Keratinocyte (primary cell): ENCODE measurements around the gene USP20. TPM values are rescaled to one million over a fixed set of nuclear protein-coding genes. Genes with fewer than 3 reads are reported as not detected.

Experiments
- DNase-seq: peaks from one replicate; pipeline ENCODE4 v3.0.0-alpha.2; 2011; ENCODE audit warnings: low read depth, missing footprints, low spot score
- FAIRE-seq: peaks from 2 replicates; lab custom pipeline; 2011; peaks lifted over from hg19 to GRCh38; lab: Jason Lieb, UNC
- H2AFZ ChIP-seq: 2 replicates; pipeline ENCODE4 v1.6.0; 2012; ENCODE audit warnings: low read length, control low read depth, inconsistent platforms; ENCODE audit not compliant: control insufficient read depth
- H3K27ac ChIP-seq: 2 replicates; pipeline ENCODE4 v1.5.1; 2011; ENCODE audit warnings: low read length; ENCODE audit not compliant: control insufficient read depth, insufficient read depth
- H3K27me3 ChIP-seq: 3 replicates; pipeline ENCODE4 v1.6.0; 2011; ENCODE audit warnings: low read length; ENCODE audit not compliant: control insufficient read depth, insufficient read depth; ENCODE audit errors: extremely low read depth
- H3K36me3 ChIP-seq, 2 experiments: 2 replicates in 1 of 2; 3 replicates in 1 of 2; pipeline ENCODE4 v1.5.1; 2011; ENCODE audit warnings: low read length in 2 of 2, mild to moderate bottlenecking in 1 of 2; ENCODE audit not compliant: control insufficient read depth in 2 of 2, insufficient read depth in 2 of 2; ENCODE audit errors: extremely low read depth in 1 of 2
- H3K4me1 ChIP-seq: 3 replicates; pipeline ENCODE4 v1.5.1; 2011; ENCODE audit warnings: low read length; ENCODE audit not compliant: control insufficient read depth, insufficient read depth; ENCODE audit errors: extremely low read depth
- H3K4me2 ChIP-seq: 3 replicates; pipeline ENCODE4 v1.6.0; 2011; ENCODE audit warnings: low read depth, low read length; ENCODE audit not compliant: control insufficient read depth, insufficient read depth; ENCODE audit errors: extremely low read depth
- H3K4me3 ChIP-seq, 3 experiments: fragments of 200-600 bp in 1 of 3; sonication (generic) in 1 of 3; 2 replicates in 2 of 3; 3 replicates in 1 of 3; pipeline ENCODE4 v1.5.1; 2011 to 2016; ENCODE audit warnings: low read length in 3 of 3, mild to moderate bottlenecking in 3 of 3, control low read depth in 2 of 3, inconsistent platforms in 1 of 3, low read depth in 1 of 3, mixed read lengths in 1 of 3, mixed run types in 1 of 3, moderate library complexity in 1 of 3; ENCODE audit not compliant: control insufficient read depth in 2 of 3, insufficient read depth in 2 of 3; ENCODE audit errors: extremely low read depth in 1 of 3
- H3K79me2 ChIP-seq: 2 replicates; pipeline ENCODE4 v1.6.0; 2012; ENCODE audit warnings: low read length; ENCODE audit not compliant: control insufficient read depth, insufficient read depth
- H3K9ac ChIP-seq: 3 replicates; pipeline ENCODE4 v1.6.0; 2011; ENCODE audit warnings: low read length; ENCODE audit not compliant: control insufficient read depth, insufficient read depth; ENCODE audit errors: extremely low read depth
- H3K9me1 ChIP-seq: 3 replicates; pipeline ENCODE4 v1.6.0; 2011; ENCODE audit warnings: low read length; ENCODE audit not compliant: control insufficient read depth, insufficient read depth; ENCODE audit errors: extremely low read depth
- H3K9me3 ChIP-seq: 2 replicates; pipeline ENCODE4 v1.5.1; 2012; ENCODE audit warnings: low read depth, low read length; ENCODE audit not compliant: control insufficient read depth
- H4K20me1 ChIP-seq: 3 replicates; pipeline ENCODE4 v1.6.0; 2011; ENCODE audit warnings: low read length; ENCODE audit not compliant: control insufficient read depth, insufficient read depth; ENCODE audit errors: extremely low read depth
- CTCF ChIP-seq, 3 experiments: IDR thresholded peaks in 1 of 3; conservative IDR thresholded peaks in 1 of 3; optimal IDR thresholded peaks in 1 of 3; 2 replicates in 2 of 3; 3 replicates in 1 of 3; pipeline versions ENCODE3 to v1.5.1; 2011; ENCODE audit warnings: low read length in 3 of 3, mild to moderate bottlenecking in 3 of 3, moderate library complexity in 2 of 3, control low read depth in 1 of 3, inconsistent platforms in 1 of 3; ENCODE audit not compliant: insufficient read depth in 2 of 3; ENCODE audit errors: extremely low read depth in 1 of 3
- EZH2 ChIP-seq: IDR thresholded peaks from one replicate; pipeline ENCODE4 v1.6.1; 2012; ENCODE audit warnings: inconsistent platforms, mild to moderate bottlenecking, low read length, moderate library complexity
- dilution Hi-C: fragments of 300-500 bp; cut with MboI; formaldehyde crosslinking; loops from one replicate; pipeline ENCODE4 v1.7.0; 2020; ENCODE audit warnings: low sequenced_read_pairs; ENCODE audit not compliant: extremely low pct_ligation_motif_present
- polyA plus RNA-seq, 5 experiments: library from polyadenylated mRNA; depleted of rRNA in 3 of 5; stranded (reverse) in 3 of 5; stranded (forward) in 1 of 5; unstranded in 1 of 5; fragments of >200 nt; gene quantifications; 1 replicate in 1 of 5; 2 replicates in 3 of 5; 3 replicates in 1 of 5; pipeline versions ENCODE4 v1.2.1 to v1.2.3, GENCODE V29; 2011 to 2012; ENCODE audit warnings: missing spikeins in 2 of 5, low read depth in 1 of 5, low replicate concordance in 1 of 5

Gene USP20
- polyA plus RNA-seq, 1 donor (not counting 4 experiments of a cell fraction or from before 2014, with no cell fraction given) = 6.4 TPM

GRCh38 chr9:129848712-129849441 is 13.6 kb downstream of the USP20 start:
- Histone ChIP-seq H3K9me3 (no peaks in the 10 kb centered on the region), H3K79me2 (no peaks in the 10 kb centered on the region), H3K9me1 (no peaks in the 10 kb centered on the region), H3K4me1 (no peaks in the 10 kb centered on the region), H3K27ac (no peak overlapping the region), H4K20me1 (no peaks in the 10 kb centered on the region), H2AFZ (no peak overlapping the region), H3K4me3 (no peak overlapping the region), H3K27me3 (no peaks in the 10 kb centered on the region), H3K9ac (no peak overlapping the region), H3K36me3 (peaks cover 5 to 14% of the 10 kb centered on the region in 2 experiments), H3K4me2 (no peak overlapping the region)
- DNase-seq = no peak
- FAIRE-seq = no peak
- dilution Hi-C loops = no loop called here
- TF ChIP-seq EZH2 (no peak), CTCF (optimal IDR thresholded peaks at IDR 0.05 in 1 of 3, IDR thresholded peaks at IDR 0.05 in 1 of 3, conservative IDR thresholded peaks at IDR 0.05 in 1 of 3; ENCODE audit: extremely low read depth in 1 of 3, insufficient read depth in 2 of 3, low read length in 3 of 3) (no peak)

GRCh38 chr9:129849901-129850300 is 14.6 kb downstream of the USP20 start:
- FAIRE-seq = no peak
- H3K9me3 ChIP-seq = no peaks in the 10 kb centered on the region
- H3K79me2 ChIP-seq = no peaks in the 10 kb centered on the region
- no peaks in the 10 kb centered on the region for H4K20me1 ChIP-seq
- no peak overlapping the region for H3K4me3 ChIP-seq
- no peak for DNase-seq
- no peak overlapping the region for H3K4me2 ChIP-seq
- H3K4me1 ChIP-seq = no peaks in the 10 kb centered on the region
- dilution Hi-C loops = no loop called here
- H3K9ac ChIP-seq = no peak overlapping the region
- H3K9me1 ChIP-seq = no peaks in the 10 kb centered on the region
- TF ChIP-seq EZH2 (no peak), CTCF (optimal IDR thresholded peaks at IDR 0.05 in 1 of 3, IDR thresholded peaks at IDR 0.05 in 1 of 3, conservative IDR thresholded peaks at IDR 0.05 in 1 of 3; ENCODE audit: extremely low read depth in 1 of 3, insufficient read depth in 2 of 3, low read length in 3 of 3) (no peak)
- H3K27ac ChIP-seq = no peak overlapping the region
- no peak overlapping the region for H2AFZ ChIP-seq
- no peaks in the 10 kb centered on the region for H3K27me3 ChIP-seq
- H3K36me3 ChIP-seq = peaks cover 5 to 17% of the 10 kb centered on the region in 2 experiments
